ENCODE results near the gene C16orf87. TPM values are rescaled to one million over a fixed set of nuclear protein-coding genes. Genes with fewer than 3 reads are reported as not detected.

C16orf87 gene
- total RNA-seq, 2 experiments from 2014 or later: 13.3 to 19.1 TPM

DNA sequence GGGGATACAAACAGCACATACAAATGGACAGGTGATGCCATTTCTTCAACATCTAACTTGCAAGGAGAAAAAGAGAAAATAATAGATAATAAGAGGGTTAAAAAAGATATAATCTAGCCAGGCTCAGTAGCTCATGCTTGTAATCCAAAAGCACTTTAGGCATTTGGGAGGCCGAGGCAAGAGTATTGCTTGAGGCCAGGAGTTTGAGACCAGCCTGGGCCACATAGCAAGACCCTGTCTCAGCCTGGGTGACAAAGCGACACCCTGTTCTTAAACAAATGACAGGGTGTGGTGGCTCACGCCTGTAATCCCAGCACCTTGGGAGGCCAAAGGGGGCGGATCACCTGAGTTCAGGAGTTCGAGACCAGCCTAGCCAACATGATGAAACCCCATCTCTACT is 19.3 kb downstream of the C16orf87 start:
- Mint-ChIP-seq H3K4me3 (no peak overlapping the region), H3K27me3 (no peaks in the 10 kb centered on the region), H3K36me3 (peaks cover 52% of the 10 kb centered on the region), H3K27ac (no peak overlapping the region), H3K4me1 (peaks cover 41% of the 10 kb centered on the region), H3K9me3 (ENCODE audit: low read depth) (peaks cover 5% of the 10 kb centered on the region)
- ATAC-seq (no peak), DNase-seq (no peak)
- CTCF ChIA-PET: no interaction called here

DNA sequence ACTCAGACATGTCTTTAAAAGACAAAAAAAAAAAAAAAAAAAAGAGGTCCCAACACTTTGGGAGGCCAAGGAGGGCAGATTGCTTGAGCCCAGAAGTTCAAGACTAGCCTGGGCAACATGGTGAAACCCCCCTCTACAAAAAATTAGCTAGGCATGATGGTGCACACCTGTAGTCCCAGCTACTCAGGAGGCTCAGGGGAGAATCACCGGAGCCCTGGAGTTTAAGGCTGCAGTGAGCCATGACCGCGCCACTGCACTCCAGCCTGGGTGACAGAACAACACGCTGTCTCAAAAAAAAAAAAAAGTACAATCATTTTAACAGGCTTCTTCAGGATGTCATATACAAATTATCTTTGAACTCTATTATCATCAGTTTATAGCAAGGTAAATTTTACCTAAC is 22.0 kb downstream of the C16orf87 start:
- H3K9me3 Mint-ChIP-seq (ENCODE audit: low read depth): peaks cover 2% of the 10 kb centered on the region
- H3K27me3 Mint-ChIP-seq: no peaks in the 10 kb centered on the region
- DNase-seq: no peak
- ATAC-seq: no peak
- CTCF ChIA-PET: no interaction called here
- no peak overlapping the region for H3K4me3 Mint-ChIP-seq
- H3K4me1 Mint-ChIP-seq: peaks cover 21% of the 10 kb centered on the region
- peaks cover 40% of the 10 kb centered on the region for H3K36me3 Mint-ChIP-seq
- no peak overlapping the region for H3K27ac Mint-ChIP-seq

DNA sequence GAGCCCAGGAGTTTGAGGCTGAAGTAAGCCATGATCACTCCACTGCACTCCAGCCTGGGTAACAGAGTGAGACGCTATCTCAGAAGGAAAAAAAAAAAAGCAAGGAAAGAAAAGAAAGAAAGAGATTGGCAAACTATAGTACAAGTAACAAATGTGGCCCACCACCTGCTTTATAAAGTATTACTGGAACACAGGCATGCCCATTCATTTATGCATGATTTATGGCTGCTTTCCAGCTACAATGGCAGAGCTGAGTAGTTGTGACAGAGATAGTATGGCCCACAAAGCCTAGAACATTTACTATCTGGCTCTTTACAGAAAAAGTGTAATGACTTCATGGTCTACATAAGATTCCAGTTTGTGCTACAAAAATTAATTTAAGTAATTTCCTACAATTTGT is 23.6 kb downstream of the C16orf87 start:
- no peak for ATAC-seq
- Mint-ChIP-seq H3K27me3 (no peaks in the 10 kb centered on the region), H3K36me3 (peaks cover 33% of the 10 kb centered on the region), H3K4me1 (peaks cover 13% of the 10 kb centered on the region), H3K9me3 (ENCODE audit: low read depth) (no peaks in the 10 kb centered on the region), H3K4me3 (no peak overlapping the region), H3K27ac (no peak overlapping the region)
- CTCF ChIA-PET: interaction anchor here (0.5 to 1.8 kb wide), 2 partner anchors 101 to 122 kb away, joined by 3 read pairs; no protein-coding TSS in a partner anchor
- DNase-seq: no peak

DNA sequence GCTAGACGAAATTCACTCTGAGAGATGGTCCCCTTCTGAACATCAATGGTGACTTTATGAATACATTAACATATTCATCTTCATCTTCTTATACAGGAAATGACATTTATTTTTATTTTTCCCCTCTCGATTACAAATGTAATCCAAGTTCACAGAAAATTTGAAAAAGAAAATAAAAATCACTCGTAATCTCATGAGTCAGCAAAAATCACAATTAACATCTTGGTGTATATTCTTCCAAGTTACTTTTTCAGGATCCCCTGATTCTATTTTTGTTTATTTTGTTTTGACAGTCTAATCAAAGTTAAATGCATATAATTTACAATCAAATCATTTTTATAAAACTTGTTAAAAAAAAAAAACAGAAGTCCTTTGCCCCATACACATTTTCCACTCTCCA is 27.6 kb downstream of the C16orf87 start:
- no peak overlapping the region for H3K4me3 Mint-ChIP-seq

DNA sequence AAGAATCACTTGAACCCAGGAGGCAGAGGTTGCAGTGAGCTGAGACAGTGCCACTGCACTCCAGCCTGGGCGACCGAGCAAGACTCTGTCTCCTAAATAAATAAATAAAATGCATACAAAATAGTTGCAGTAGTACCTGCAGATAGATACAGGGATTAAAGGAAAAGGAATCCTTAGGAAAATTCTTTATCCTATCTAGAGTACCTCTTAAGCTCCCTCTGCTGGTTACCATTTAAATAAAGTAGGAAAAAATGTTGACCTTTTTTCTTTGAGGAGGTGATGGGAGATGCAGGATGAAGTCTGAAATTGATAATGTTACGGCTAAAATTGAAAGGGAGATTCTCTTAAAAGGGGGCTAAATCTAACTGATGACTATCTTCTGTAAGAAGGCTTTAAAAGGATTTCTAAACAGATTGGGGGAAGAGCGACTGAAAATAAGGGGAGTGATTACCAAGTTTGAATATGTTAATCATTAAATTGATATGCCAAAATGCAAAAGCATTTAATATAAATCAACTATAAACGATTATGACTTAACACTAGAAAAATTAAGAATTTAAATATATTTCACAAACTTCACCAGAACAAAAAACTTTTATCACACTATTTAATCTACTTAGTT is 29.4 kb downstream of the C16orf87 start:
- CTCF ChIA-PET: interaction anchor here (1.2 to 1.4 kb wide), 2 partner anchors 12 to 92 kb away, joined by 3 to 4 read pairs; no protein-coding TSS in a partner anchor
- peaks cover 28% of the 10 kb centered on the region for H3K36me3 Mint-ChIP-seq
- H3K4me3 Mint-ChIP-seq: no peak overlapping the region
- peaks cover 10% of the 10 kb centered on the region for H3K4me1 Mint-ChIP-seq
- no peak for ATAC-seq
- H3K27ac Mint-ChIP-seq: no peak overlapping the region
- DNase-seq: no peak
- no peaks in the 10 kb centered on the region for H3K27me3 Mint-ChIP-seq
- H3K9me3 Mint-ChIP-seq (ENCODE audit: low read depth): peaks cover 3% of the 10 kb centered on the region

More for the DNA sequence above, 27.6 kb downstream of the C16orf87 start:
- no peak for DNase-seq
- Mint-ChIP-seq H3K27me3 (no peaks in the 10 kb centered on the region), H3K36me3 (peaks cover 30% of the 10 kb centered on the region), H3K27ac (no peak overlapping the region), H3K9me3 (ENCODE audit: low read depth) (no peaks in the 10 kb centered on the region), H3K4me1 (peaks cover 12% of the 10 kb centered on the region)
- CTCF ChIA-PET: no interaction called here
- no peak for ATAC-seq

DNA sequence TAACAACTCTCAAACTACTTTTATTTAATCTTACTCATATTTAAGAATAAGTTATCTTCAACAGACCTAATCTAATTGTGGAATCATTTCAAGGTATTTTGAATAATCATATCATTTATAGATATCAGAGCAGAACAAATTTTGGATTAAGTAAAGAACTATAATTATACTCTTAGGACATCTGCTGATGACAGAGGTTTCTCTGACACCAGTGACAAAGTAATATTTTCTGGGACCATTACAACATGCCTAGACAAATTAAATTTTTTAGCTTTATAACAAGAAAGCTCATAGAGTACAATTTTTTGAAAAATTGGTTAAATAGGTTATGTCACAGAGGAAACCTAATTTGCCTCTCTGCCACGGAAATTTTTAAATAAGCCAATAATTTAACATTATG is 30.5 kb downstream of the C16orf87 start:
- Mint-ChIP-seq H3K4me3 (no peak overlapping the region), H3K9me3 (ENCODE audit: low read depth) (peaks cover 5% of the 10 kb centered on the region), H3K27me3 (no peaks in the 10 kb centered on the region), H3K36me3 (peaks cover 30% of the 10 kb centered on the region), H3K4me1 (peaks cover 10% of the 10 kb centered on the region), H3K27ac (no peak overlapping the region)
- CTCF ChIA-PET: interaction anchor here (1.4 kb wide), 1 partner anchor 91 kb away, joined by 3 read pairs; no protein-coding TSS in a partner anchor
- ATAC-seq (no peak), DNase-seq (no peak)

DNA sequence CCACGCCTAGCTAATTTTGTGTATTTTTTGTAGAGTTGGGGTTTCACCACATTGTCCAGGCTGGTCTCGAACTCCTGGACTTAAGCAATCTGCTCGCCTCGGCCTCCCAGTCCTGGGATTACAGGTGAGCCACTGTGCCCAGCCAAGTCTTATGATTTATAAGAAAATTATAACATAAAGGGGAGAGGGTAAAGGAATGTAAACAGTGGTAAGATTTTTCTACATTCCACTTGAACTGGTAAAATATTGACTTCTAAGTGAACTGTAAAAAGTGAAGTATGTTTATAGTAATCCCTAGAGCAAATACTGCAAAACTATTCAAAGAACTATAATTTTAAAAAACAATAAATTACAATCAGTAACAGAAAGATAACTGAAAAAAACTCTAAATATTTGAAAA is 33.5 kb downstream of the C16orf87 start:
- Mint-ChIP-seq H3K27me3 (no peaks in the 10 kb centered on the region), H3K4me3 (no peak overlapping the region), H3K9me3 (ENCODE audit: low read depth) (peaks cover 11% of the 10 kb centered on the region), H3K36me3 (peaks cover 32% of the 10 kb centered on the region), H3K4me1 (peaks cover 1% of the 10 kb centered on the region), H3K27ac (no peak overlapping the region)
- CTCF ChIA-PET: interaction anchor here (0.6 kb wide), 1 partner anchor 124 kb away, joined by 3 read pairs; no protein-coding TSS in a partner anchor
- ATAC-seq: no peak
- no peak for DNase-seq

DNA sequence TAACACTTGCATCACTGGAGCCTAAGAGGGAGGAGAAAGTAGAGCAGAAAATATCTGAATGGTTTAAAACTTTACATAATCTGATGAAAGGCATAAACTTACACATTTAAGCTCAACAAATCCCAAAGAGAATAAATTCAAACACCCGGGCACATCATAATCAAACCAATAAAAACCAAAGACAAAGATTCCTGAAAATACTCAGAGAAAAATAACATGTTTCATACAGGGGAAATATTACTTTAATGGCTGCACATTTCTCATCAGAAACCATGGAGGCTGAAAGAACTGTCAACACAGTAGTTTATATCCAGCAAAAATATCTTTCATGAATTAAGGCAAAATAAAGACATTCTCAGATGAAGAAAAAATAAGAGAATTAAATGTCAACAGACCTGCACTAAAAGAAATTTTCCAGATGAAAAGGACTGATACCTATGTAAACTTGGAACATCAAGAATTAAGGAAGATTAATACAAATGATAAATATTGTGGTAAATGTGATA is 34.2 kb downstream of the C16orf87 start:
- ATAC-seq (no peak), DNase-seq (no peak)
- Mint-ChIP-seq H3K27ac (no peak overlapping the region), H3K4me3 (no peak overlapping the region), H3K36me3 (peaks cover 35% of the 10 kb centered on the region), H3K9me3 (ENCODE audit: low read depth) (peaks cover 11% of the 10 kb centered on the region), H3K4me1 (peaks cover 2% of the 10 kb centered on the region), H3K27me3 (no peaks in the 10 kb centered on the region)
- CTCF ChIA-PET: interaction anchor here (1.2 kb wide), 1 partner anchor 10 kb away, joined by 4 read pairs; no protein-coding TSS in a partner anchor

DNA sequence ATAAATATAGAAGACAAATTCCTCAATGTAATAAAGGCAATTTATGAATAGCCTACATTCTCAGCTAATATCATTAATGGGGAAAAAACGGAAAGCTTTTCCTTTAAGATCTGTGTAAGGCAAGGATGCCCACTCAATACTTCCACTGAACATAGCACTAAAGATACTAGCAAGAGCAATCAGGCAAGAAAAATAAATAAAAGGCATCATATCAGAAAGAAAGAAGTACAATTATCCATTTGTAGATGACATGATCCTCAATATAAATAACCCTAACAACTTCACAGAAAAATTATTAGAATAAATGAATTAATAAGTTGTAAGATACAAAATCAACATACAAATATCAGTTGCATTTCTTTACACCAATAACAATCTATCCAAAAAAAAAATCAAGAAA is 37.1 kb downstream of the C16orf87 start:
- ATAC-seq (no peak), DNase-seq (no peak)
- Mint-ChIP-seq H3K27me3 (no peaks in the 10 kb centered on the region), H3K4me1 (peaks cover 20% of the 10 kb centered on the region), H3K36me3 (peaks cover 35% of the 10 kb centered on the region), H3K9me3 (ENCODE audit: low read depth) (peaks cover 11% of the 10 kb centered on the region), H3K4me3 (no peak overlapping the region), H3K27ac (no peak overlapping the region)
- CTCF ChIA-PET: no interaction called here

DNA sequence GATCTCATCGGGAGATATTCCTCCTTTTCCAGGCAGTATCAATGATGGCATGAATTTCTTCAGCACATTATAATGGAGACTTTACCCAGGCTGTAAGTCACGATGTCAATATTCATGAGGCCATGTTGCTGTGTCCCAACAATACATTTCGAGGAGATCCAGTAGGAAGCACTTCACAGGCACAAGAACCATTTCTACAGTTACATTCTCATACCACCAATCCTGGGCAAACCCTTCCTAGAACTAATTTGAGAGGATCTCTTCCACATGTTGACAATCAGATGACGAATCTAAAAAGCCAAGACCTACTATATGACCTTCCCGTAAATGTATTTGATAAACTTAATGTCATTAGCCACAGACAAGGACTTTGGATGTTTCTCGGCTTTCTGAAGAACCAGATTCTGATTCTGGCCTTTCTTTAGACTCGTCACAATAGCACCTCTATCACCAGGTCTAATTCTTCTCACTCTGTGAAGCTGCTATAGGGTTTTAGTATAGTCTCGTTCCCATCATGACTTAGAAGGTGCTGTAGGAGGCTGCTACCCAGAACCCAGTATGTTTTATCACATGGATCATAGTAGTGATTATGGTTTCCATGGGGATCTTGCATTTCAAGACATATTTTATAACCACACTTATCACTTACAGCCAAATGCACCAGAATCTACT is 40.2 kb downstream of the C16orf87 start:
- Mint-ChIP-seq H3K4me1 (peaks cover 20% of the 10 kb centered on the region), H3K36me3 (peaks cover 28% of the 10 kb centered on the region), H3K4me3 (peak overlapping the region; percentile 77), H3K9me3 (ENCODE audit: low read depth) (peaks cover 10% of the 10 kb centered on the region), H3K27me3 (no peaks in the 10 kb centered on the region), H3K27ac (no peak overlapping the region)
- CTCF ChIA-PET: interaction anchor here (0.7 kb wide), 1 partner anchor 36 kb away, joined by 3 read pairs; no protein-coding TSS in a partner anchor
- ATAC-seq (no peak), DNase-seq (no peak)

DNA sequence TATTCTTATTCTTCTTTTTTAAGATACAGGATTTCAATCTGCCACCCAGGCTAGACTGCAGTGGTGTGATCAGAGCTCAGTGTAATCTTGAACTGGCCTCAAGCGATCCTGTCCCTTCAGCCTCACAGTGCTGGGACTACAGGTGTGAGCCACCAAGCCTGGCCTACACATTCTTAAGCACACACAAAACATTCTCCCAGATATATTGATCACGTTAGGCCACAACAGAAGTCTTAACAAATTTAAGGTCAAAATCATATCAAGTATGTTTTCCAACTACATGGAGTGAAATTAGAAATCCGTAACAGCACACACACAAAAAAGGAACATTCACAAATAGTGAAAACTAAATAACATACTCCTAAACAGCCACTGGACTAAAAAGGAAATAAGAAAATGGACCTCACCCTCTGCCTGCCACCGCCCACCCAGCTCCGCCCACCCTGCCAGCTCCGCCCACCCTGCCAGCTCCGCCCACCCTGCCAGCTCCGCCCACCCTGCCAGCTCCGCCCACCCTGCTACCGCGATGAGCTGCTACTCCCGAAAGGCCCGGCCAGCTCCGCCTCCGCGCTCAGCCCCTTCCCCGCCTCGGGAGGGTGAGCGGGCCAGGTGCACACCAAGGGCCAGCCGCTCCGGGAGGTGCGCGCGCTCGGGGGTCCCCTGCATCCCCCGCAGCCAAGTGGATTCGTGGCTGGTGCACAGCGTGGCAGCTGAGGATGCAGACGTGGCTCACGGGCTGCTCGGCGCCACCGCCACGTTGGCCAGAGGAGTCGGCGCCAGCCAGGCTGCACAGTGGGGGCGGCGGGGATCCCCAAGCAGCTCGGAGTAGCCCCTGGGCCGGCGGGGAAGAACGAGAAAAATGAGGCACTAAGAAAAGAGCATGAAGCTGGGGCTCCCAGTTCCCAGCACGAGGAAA is 41.2 kb downstream of the C16orf87 start:
- H3K27me3 Mint-ChIP-seq: no peaks in the 10 kb centered on the region
- H3K27ac Mint-ChIP-seq: peak overlapping the region; percentile 57
- H3K4me1 Mint-ChIP-seq: peaks cover 23% of the 10 kb centered on the region
- H3K9me3 Mint-ChIP-seq (ENCODE audit: low read depth): peaks cover 10% of the 10 kb centered on the region
- H3K36me3 Mint-ChIP-seq: peaks cover 19% of the 10 kb centered on the region
- CTCF ChIA-PET: interaction anchor here (0.7 to 1.3 kb wide), 4 partner anchors 12 to 44 kb away, joined by 3 to 4 read pairs (median 4); no protein-coding TSS in a partner anchor
- peak overlapping the region; percentile 77 for H3K4me3 Mint-ChIP-seq
- ATAC-seq: peak; percentile 100
- DNase-seq: peak; percentile 86

DNA sequence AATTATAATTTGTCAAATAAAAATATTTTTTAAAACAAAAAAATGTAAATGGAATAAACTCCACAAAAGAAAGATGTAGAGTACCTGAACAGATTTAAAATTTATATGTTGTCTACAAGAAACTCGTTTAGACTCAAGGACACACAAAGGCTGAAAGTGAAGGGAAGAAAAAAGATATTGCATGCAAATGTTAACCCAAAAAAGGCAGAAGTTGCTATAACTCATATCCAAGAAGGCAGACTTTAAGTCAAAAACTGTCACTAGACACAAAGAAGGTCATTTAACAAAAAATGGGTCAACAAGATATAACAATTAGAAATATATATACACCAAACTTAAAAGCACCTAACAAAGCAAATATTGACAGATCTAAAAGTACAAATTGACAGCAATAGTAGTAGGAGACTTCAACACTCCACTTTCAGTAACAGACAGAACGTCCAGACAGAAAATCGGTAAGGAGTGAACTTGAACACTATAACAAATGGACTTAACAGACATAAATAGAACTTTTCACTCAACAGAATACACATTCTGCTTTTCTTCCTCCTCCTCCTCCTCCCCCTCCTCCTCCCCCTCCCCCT is 42.0 kb downstream of the C16orf87 start:
- DNase-seq: no peak
- ATAC-seq: no peak
- CTCF ChIA-PET: interaction anchor here (1.3 kb wide), 1 partner anchor 45 kb away, joined by 3 read pairs; no protein-coding TSS in a partner anchor

More for the DNA sequence above, 42.0 kb downstream of the C16orf87 start:
- Mint-ChIP-seq H3K4me3 (peak overlapping the region; percentile 15), H3K4me1 (peaks cover 23% of the 10 kb centered on the region), H3K27ac (no peak overlapping the region), H3K9me3 (ENCODE audit: low read depth) (peaks cover 7% of the 10 kb centered on the region), H3K27me3 (no peaks in the 10 kb centered on the region), H3K36me3 (peaks cover 15% of the 10 kb centered on the region)

Measured in activated CD8-positive, alpha-beta memory T cell treated with anti-CD3 and anti-CD28 coated beads, Interleukin-2, amount 10 ng/mL, durations not matched to agents 7 days and 5 days (primary cell).